Heart left ventricle (tissue), 16 donors: ENCODE data around the gene CCL4. TPM values are rescaled to one million over a fixed set of nuclear protein-coding genes. Genes with fewer than 3 reads are reported as not detected.
A peak's percentile ranks its signal among the peaks of the same experiment; 100 is the strongest.

Experiments used
- ATAC-seq, 4 donors: fragments of 200-7000 bp; cut with Tn5 transposase; one replicate each; pipeline ENCODE4 v1.9.1; 2020 to 2022; ENCODE audit warnings: moderate library complexity in 4 of 4, mild to moderate bottlenecking in 3 of 4, moderate number of reproducible peaks in 1 of 4
- DNase-seq, 5 donors: peaks; one replicate each; pipeline ENCODE4 v3.0.0-alpha.2; 2020
- H3K27ac ChIP-seq, 12 donors: fragments of 200-600 bp; sonication (generic) in 4 of 12; one replicate each; pipeline versions ENCODE4 v1.5.0 to v1.8.0; 2016 to 2022; ENCODE audit warnings: mild to moderate bottlenecking in 2 of 12
- H3K27me3 ChIP-seq, 9 donors: fragments of 200-600 bp; sonication (generic) in 2 of 9; one replicate each; pipeline versions ENCODE4 v1.5.1 to v1.8.0; 2016 to 2022; ENCODE audit warnings: mild to moderate bottlenecking in 3 of 9
- H3K36me3 ChIP-seq, 9 donors: fragments of 200-600 bp; sonication (generic) in 2 of 9; one replicate each; pipeline versions ENCODE4 v1.5.0 to v1.8.0; 2018 to 2022; ENCODE audit warnings: mild to moderate bottlenecking in 2 of 9
- H3K4me1 ChIP-seq, 12 donors: fragments of 200-600 bp; sonication (generic) in 4 of 12; one replicate each; pipeline versions ENCODE4 v1.5.0 to v1.8.0; 2016 to 2022; ENCODE audit warnings: mild to moderate bottlenecking in 3 of 12
- H3K4me3 ChIP-seq, 12 donors: fragments of 200-600 bp; sonication (generic) in 4 of 12; one replicate each; pipeline versions ENCODE4 v1.5.0 to v1.8.0; 2017 to 2022; ENCODE audit warnings: mild to moderate bottlenecking in 9 of 12, moderate library complexity in 4 of 12
- H3K9me3 ChIP-seq, 12 donors: fragments of 200-600 bp; sonication (generic) in 4 of 12; one replicate each; pipeline versions ENCODE4 v1.5.0 to v1.8.0; 2016 to 2022; ENCODE audit warnings: mild to moderate bottlenecking in 1 of 12
- CTCF ChIP-seq, 12 donors: fragments of 200-600 bp; sonication (generic) in 4 of 12; IDR thresholded peaks; one replicate each; pipeline versions ENCODE4 v1.5.0 to v1.8.0; 2018 to 2022; ENCODE audit warnings: antibody characterized with exemption in 12 of 12, mild to moderate bottlenecking in 5 of 12
- POLR2A ChIP-seq, 2 donors: fragments of 450-650 bp; IDR thresholded peaks; one replicate each; pipeline ENCODE4 v1.6.1; 2017; ENCODE audit warnings: antibody characterized with exemption in 2 of 2, mild to moderate bottlenecking in 2 of 2, moderate library complexity in 2 of 2
- WGBS, 4 donors: extraction: QIAGEN DNeasy Blood & Tissue Kit in 2 of 4; methylation state at CpG; one replicate each; pipeline versions ENCODE4 v1.1.5 to v1.1.7; 2013 to 2018; 5-methylcytosine and 5-hydroxymethylcytosine counted together
- intact Hi-C, 10 donors: fragments of 100-400 bp; cut with DNase I; formaldehyde crosslinking; loops; one replicate each; pipeline versions ENCODE4 v1.11.1 to v1.14.2; 2022
- polyA plus RNA-seq, 2 donors: library from polyadenylated mRNA; stranded (reverse); fragments of 200-250 nt; gene quantifications; one replicate each; pipeline ENCODE4 v1.2.3, GENCODE V29; 2013
- total RNA-seq, 9 donors: library from RNA; depleted of rRNA in 2 of 9; stranded (reverse); fragments of >200 nt in 2 of 9; fragmentation: NEBNext Ultra II Directional in 3 of 9; extraction: Animal tissue kit (Norgen Biotek cat#: 25700) in 3 of 9; gene quantifications; one replicate each; pipeline versions ENCODE4 v1.1.0 to v1.2.4, GENCODE V29; 2016 to 2023
- donor health status: ischemic (EF 13 %, LVEDD 7.1; RV severe dilation, severe dysfunction).
- donor health status: healthy with polysubstance abuse.
- donor health status: DM: no; HTN: yes; CAD: no.
- donor health status: DM: no; HTN: no; CAD: no.
- donor health status: ischemic (EF 25% LVEDD 6.9; RV normal size, moderate dysfunction).
- donor health status: ischemic (EF 25% LVEDD 5.7; RV mildly dilated, moderate dysfunction).
- donor health status: healthy.
- donor health status: DM: yes; HTN: yes; CAD: no.
- donor health status: ischemic (EF 35%, LVEDD 5.7; RV mildly dilated, moderate dysfunction).
- donor health status: nonischemic (EF 11% LVEDD 7.7; RV severe dilation, severe dysfunction).
- donor health status: DM: yes; HTN: yes; CAD: no.
- donor health status: PGD.
- donor health status: ischemic (EF 29% LVEDD 5.4; RV normal size, mild dysfunction).
- donor health status: nonischemic (EF 23%, LVEDD 6.1; RV moderate dilation, normal function).

CCL4 gene
- total and polyA plus RNA-seq, 11 donors: 0.29 to 23.9 (median 1.1) TPM; not detected in 3

GRCh38 chr17:36148559-36149295 lies 45.1 kb downstream of the CCL4 start:
- Histone ChIP-seq H3K4me3 (no peak overlapping the region), H3K9me3 (no peaks in the 10 kb centered on the region), H3K27me3 (peaks cover 0 to 16% (median 0%) of the 10 kb centered on the region in 9 donors), H3K27ac (peak overlapping the region in 1 of 12 donors; percentile 7), H3K36me3 (no peaks in the 10 kb centered on the region), H3K4me1 (peaks cover 0 to 9% (median 0%) of the 10 kb centered on the region in 12 donors)
- intact Hi-C loops: loop anchor here (1.0 to 10.0 kb wide), 11 partner anchors 36 to 336 kb away; partner anchors contain the start of gene ZNHIT3 (in 1 of the 10)
- no peak for TF ChIP-seq POLR2A (IDR thresholded peaks at IDR 0.05)
- TF ChIP-seq CTCF (IDR thresholded peaks at IDR 0.05): peak; percentile 91 to 100 (median 98)
- DNase-seq (peak; percentile 47 to 84 (median 71)), ATAC-seq (peak; percentile 56 to 94 (median 90))
- 41 to 47% (median 44%) methylated on average over 6 of the region's 6 CpGs for WGBS, 4 donors

- DNase-seq: peak in 2 of 5 donors; percentile 43 to 44
- 43 to 53% (median 45%) methylated on average over 11 of the region's 11 CpGs for whole genome bisulfite sequencing, 4 donors
- TF ChIP-seq CTCF (IDR thresholded peaks at IDR 0.05) (peak in 1 of 12 donors; percentile 41), POLR2A (IDR thresholded peaks at IDR 0.05) (no peak)
- Histone ChIP-seq H3K27ac (peak overlapping the region in 1 of 12 donors; percentile 7), H3K27me3 (peaks cover 0 to 18% (median 0%) of the 10 kb centered on the region in 9 donors), H3K36me3 (no peaks in the 10 kb centered on the region), H3K4me3 (no peak overlapping the region), H3K9me3 (no peaks in the 10 kb centered on the region), H3K4me1 (peaks cover 0 to 9% (median 0%) of the 10 kb centered on the region in 12 donors)
- ATAC-seq: peak in 3 of 4 donors; percentile 50 to 75 (median 64)
- intact Hi-C loops: loop anchor here (1.0 to 10.0 kb wide), 11 partner anchors 37 to 335 kb away; partner anchors contain the start of gene ZNHIT3 (in 1 of the 10)
These were observed 45.7 kb downstream of the CCL4 start for GRCh38 chr17:36149296-36149820.

GRCh38 chr17:36151891-36152638 lies 48.4 kb downstream of the CCL4 start:
- no peak overlapping the region for H3K4me3 ChIP-seq

More at GRCh38 chr17:36151891-36152638, 48.4 kb downstream of the CCL4 start:
- no peak overlapping the region for H3K27ac ChIP-seq
- DNase-seq (no peak), ATAC-seq (no peak)
- no peak for TF ChIP-seq POLR2A (IDR thresholded peaks at IDR 0.05)
- no peak for TF ChIP-seq CTCF (IDR thresholded peaks at IDR 0.05)
- H3K9me3 ChIP-seq: no peaks in the 10 kb centered on the region
- 59 to 64% (median 64%) methylated on average over 4 of the region's 4 CpGs for WGBS, 4 donors
- intact Hi-C loops: no loop called here
- no peaks in the 10 kb centered on the region for H3K36me3 ChIP-seq
- peaks cover 0 to 37% (median 0%) of the 10 kb centered on the region in 9 donors for H3K27me3 ChIP-seq
- peaks cover 0 to 9% (median 0%) of the 10 kb centered on the region in 12 donors for H3K4me1 ChIP-seq
